ENCODE results near the gene GSTO2. TPM values are rescaled to one million over a fixed set of nuclear protein-coding genes. Genes with fewer than 3 reads are reported as not detected.

GSTO2 gene
- total and polyA plus RNA-seq, 2 experiments from 2014 or later, result 30.7 to 49.8 TPM

GRCh38 chr10:104351919-104352318 lies 82.9 kb downstream of the GSTO2 start (continued):
- TF ChIP-seq ZNF462 (CRISPR knock-in tag; IDR thresholded peaks at IDR 0.05) (no peak), EZH2phosphoT487 (IDR thresholded peaks at IDR 0.05; ENCODE audit: unreplicated experiment) (no peak), STAT1 (IDR thresholded peaks at IDR 0.05; ENCODE audit: unreplicated experiment) (no peak), POLR2AphosphoS5 (IDR thresholded peaks at IDR 0.05; ENCODE audit: low read depth) (no peak), JUNB (IDR thresholded peaks at IDR 0.05; ENCODE audit: unreplicated experiment) (no peak)

GRCh38 chr10:104353325-104354048 lies 84.5 kb downstream of the GSTO2 start, which contains the start of gene CFAP58:
Gene CFAP58 (plus strand): TSS chr10:104353833. CDS start chr10:104353898, 65 bp downstream.
- Histone ChIP-seq H4K20me1 (replicated peaks; ENCODE audit: insufficient read depth) (no peaks in the 10 kb centered on the region; the same call in 1 of the 2 replicates), H2AFZ (peak within 1 kb of the TSS; percentile 88; the same call in 1 of the 2 replicates), H3K79me2 (replicated peaks; ENCODE audit: insufficient read depth) (no peaks in the 10 kb centered on the region), H3K4me1 (ENCODE audit: insufficient read depth) (peaks cover 12% of the 10 kb centered on the region; the same call in 1 of the 2 replicates), H3K4me3 (peak within 1 kb of the TSS; percentile 51), H3K4me2 (peak within 1 kb of the TSS; percentile 76), H3K27me3 (ENCODE audit: insufficient read depth) (peaks cover 27% of the 10 kb centered on the region), H3K36me3 (ENCODE audit: insufficient read depth) (no peaks in the 10 kb centered on the region), H3K9me2 (ENCODE audit: insufficient read depth) (no peaks in the 10 kb centered on the region), H3K27ac (ENCODE audit: low read depth) (no peak within 1 kb of the TSS), H3F3A (replicated peaks; ENCODE audit: low read depth) (0 out of 2 replicates have a peak, but pooled peaks cover 2% of the 10 kb centered on the region)
- Mint-ChIP-seq H3K4me1 (peaks cover 6% of the 10 kb centered on the region; the same call in 2 of the 3 replicates), H3K36me3 (ENCODE audit: low read depth) (no peaks in the 10 kb centered on the region), H3K9me3 (no peaks in the 10 kb centered on the region), H3K27ac (no peak within 1 kb of the TSS), H3K27me3 (ENCODE audit: insufficient read depth, low read depth, poor library complexity) (no peaks in the 10 kb centered on the region), H3K4me3 (no peak within 1 kb of the TSS; the same call in 1 of the 3 replicates)
- DNase-seq (ENCODE audit: low spot score) (peak; percentile 98), ATAC-seq (peak; percentile 95)
- TF ChIP-seq ETS1 (IDR thresholded peaks at IDR 0.05) (no peak), EZH2 (IDR thresholded peaks at IDR 0.05; ENCODE audit: low read depth, unreplicated experiment) (no peak), POLR2AphosphoS5 (IDR thresholded peaks at IDR 0.05; ENCODE audit: low read depth) (peak; percentile 62), CTCF (conservative IDR thresholded peaks at IDR 0.05; ENCODE audit: low read depth in 2 of 2) (peak; percentile 57 to 73)
